Astrocyte (in vitro differentiated cells and primary cell): ENCODE measurements around the gene C1orf159.

Experiments
- EZH2 ChIP-seq: IDR thresholded peaks from 2 replicates; pipeline ENCODE4 v1.6.1; 2012; ENCODE audit warnings: mild to moderate bottlenecking, low read length, inconsistent platforms; ENCODE audit not compliant: insufficient read depth
- TF ChIP-seq, protein P1 (sequence below): IDR thresholded peaks from 2 replicates; pipeline ENCODE4 v1.5.1; 2011; ENCODE audit warnings: low read depth, mild to moderate bottlenecking, inconsistent platforms, low read length, moderate library complexity; ENCODE audit not compliant: insufficient read depth

- TF ChIP-seq, protein P1, sequence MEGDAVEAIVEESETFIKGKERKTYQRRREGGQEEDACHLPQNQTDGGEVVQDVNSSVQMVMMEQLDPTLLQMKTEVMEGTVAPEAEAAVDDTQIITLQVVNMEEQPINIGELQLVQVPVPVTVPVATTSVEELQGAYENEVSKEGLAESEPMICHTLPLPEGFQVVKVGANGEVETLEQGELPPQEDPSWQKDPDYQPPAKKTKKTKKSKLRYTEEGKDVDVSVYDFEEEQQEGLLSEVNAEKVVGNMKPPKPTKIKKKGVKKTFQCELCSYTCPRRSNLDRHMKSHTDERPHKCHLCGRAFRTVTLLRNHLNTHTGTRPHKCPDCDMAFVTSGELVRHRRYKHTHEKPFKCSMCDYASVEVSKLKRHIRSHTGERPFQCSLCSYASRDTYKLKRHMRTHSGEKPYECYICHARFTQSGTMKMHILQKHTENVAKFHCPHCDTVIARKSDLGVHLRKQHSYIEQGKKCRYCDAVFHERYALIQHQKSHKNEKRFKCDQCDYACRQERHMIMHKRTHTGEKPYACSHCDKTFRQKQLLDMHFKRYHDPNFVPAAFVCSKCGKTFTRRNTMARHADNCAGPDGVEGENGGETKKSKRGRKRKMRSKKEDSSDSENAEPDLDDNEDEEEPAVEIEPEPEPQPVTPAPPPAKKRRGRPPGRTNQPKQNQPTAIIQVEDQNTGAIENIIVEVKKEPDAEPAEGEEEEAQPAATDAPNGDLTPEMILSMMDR, result no peak
- TF ChIP-seq EZH2, result no peak
These were observed 45.3 kb upstream of the C1orf159 start for GRCh38 chr1:1161078-1161682.
